Measurements from ENCODE around the gene ACTN1. TPM values are rescaled to one million over a fixed set of nuclear protein-coding genes. Genes with fewer than 3 reads are reported as not detected.
"Not testable (repeated sequence)": the region's sequence is repeated elsewhere in the genome, so short reads cannot be mapped to it uniquely, and the experiment has no call there.

Gene ACTN1
- total RNA-seq, 4 donors from 2014 or later: 958 to 2,110 (median 1,439) TPM

DNA sequence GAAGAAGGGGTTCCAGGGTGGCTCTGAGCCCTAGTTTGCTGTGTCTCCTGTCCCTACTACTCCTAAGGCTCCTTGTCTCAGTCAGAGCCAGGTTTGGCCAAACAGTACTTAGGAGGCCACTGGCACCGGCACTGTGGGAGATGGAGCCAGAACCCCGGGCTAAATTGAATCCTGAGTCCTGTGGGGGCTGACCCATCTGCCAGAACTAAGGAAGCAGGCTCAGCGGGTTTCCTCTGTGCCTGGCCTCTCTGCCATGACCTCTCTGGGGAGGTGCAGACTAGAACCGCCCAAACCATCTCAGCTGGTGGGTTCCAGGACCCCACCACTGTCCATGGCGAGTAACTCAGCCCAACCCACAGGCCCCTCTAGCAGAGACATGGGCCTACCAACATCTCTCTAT lies 5.5 kb downstream of the ACTN1 start:
- H3K27me3 ChIP-seq: no peaks in the 10 kb centered on the region
- peak overlapping the region in 3 of 4 donors; percentile 4 to 79 (median 76) for H3K4me3 ChIP-seq
- no peak for TF ChIP-seq POLR2AphosphoS5 (IDR thresholded peaks at IDR 0.05)
- no peak for TF ChIP-seq CTCF (IDR thresholded peaks at IDR 0.05)
- no peak for TF ChIP-seq EP300 (IDR thresholded peaks at IDR 0.05)
- no peak for TF ChIP-seq POLR2A (IDR thresholded peaks at IDR 0.05; ENCODE audit: low read depth)
- H3K9me3 ChIP-seq: no peaks in the 10 kb centered on the region
- H3K36me3 ChIP-seq: peaks cover 0 to 39% (median 28%) of the 10 kb centered on the region in 4 donors
- no peak for DNase-seq (ENCODE audit: extremely low spot score)
- intact Hi-C loops (cut with DNase I): loop anchor here (10.0 kb wide), 1 partner anchor 59 kb away; no protein-coding TSS in a partner anchor
- peaks cover 71 to 92% (median 88%) of the 10 kb centered on the region in 4 donors for H3K4me1 ChIP-seq
- 76% methylated on average over 3 of the region's 5 CpGs for WGBS
- peak overlapping the region; percentile 97 to 100 (median 98) for H3K27ac ChIP-seq (replicated peaks in 1 of 4)

- peaks cover 0 to 39% (median 28%) of the 10 kb centered on the region in 4 donors for H3K36me3 ChIP-seq
- not testable (repeated sequence) for H3K9me3 ChIP-seq; DNase-seq (ENCODE audit: extremely low spot score); H3K27me3 ChIP-seq
- H3K27ac ChIP-seq (replicated peaks in 1 of 4): peak overlapping the region; percentile 97 to 100 (median 98)
- intact Hi-C loops (cut with DNase I): loop anchor here (10.0 kb wide), 1 partner anchor 58 kb away; no protein-coding TSS in a partner anchor
- H3K4me1 ChIP-seq: peaks cover 75 to 97% (median 92%) of the 10 kb centered on the region in 4 donors
- peak overlapping the region in 2 of 4 donors; percentile 14 to 79 for H3K4me3 ChIP-seq
- WGBS: 68% methylated on average over 6 of the region's 6 CpGs
- TF ChIP-seq POLR2AphosphoS5 (IDR thresholded peaks at IDR 0.05): peak in 1 of 2 donors; percentile 10
Observed at GRCh38 chr14:68973219-68973565, 5.9 kb downstream of the ACTN1 start.

DNA sequence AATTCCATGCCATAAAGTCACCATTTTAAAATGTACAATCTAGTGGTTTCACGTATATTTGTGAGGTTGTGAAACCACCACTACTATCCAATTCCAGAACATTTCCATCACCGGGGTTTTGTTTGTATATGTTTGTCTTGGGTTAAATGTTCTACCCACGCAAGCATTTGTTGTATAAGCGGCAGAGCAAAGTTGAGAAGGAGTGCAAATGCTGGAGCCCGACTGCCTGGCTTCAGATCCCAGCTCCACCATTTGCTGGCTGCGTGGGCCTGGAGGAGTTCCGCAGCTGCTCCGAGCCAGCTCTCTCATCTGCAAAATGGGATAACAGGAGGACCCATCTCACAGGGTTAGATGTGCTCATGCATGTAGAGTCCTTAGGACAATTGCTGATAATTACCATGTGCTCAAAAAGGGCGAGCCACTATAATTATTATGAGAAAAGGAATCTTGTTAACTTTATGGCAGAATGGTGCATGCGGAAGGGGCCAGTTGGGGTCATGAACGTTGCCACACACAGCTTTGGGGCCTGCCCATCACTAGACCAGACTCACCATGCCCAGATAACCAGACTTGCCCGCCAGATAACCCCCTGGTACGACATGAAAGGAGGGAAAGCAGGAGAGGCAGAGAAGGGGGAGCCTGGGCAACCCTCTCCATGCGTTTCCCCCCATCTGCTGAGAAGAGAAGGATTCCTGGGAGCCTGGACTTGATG lies 6.4 kb downstream of the ACTN1 start:
- 57% methylated on average over 13 of the region's 14 CpGs for WGBS
- peak overlapping the region in 2 of 4 donors; percentile 14 to 79 for H3K4me3 ChIP-seq
- H3K9me3 ChIP-seq: no peaks in the 10 kb centered on the region
- H3K27ac ChIP-seq (replicated peaks in 1 of 4): peak overlapping the region; percentile 97 to 100 (median 98)
- TF ChIP-seq POLR2A (IDR thresholded peaks at IDR 0.05; ENCODE audit: low read depth): no peak
- peak in 1 of 2 donors; percentile 52 for TF ChIP-seq POLR2AphosphoS5 (IDR thresholded peaks at IDR 0.05)
- H3K36me3 ChIP-seq: peaks cover 0 to 39% (median 28%) of the 10 kb centered on the region in 4 donors
- peaks cover 80 to 100% (median 97%) of the 10 kb centered on the region in 4 donors for H3K4me1 ChIP-seq
- H3K27me3 ChIP-seq: no peaks in the 10 kb centered on the region
- no peak for DNase-seq (ENCODE audit: extremely low spot score)
- intact Hi-C loops (cut with DNase I): loop anchor here (10.0 kb wide), 1 partner anchor 58 kb away; no protein-coding TSS in a partner anchor

- H3K27ac ChIP-seq (replicated peaks in 1 of 4): peak overlapping the region; percentile 97 to 100 (median 98)
- peaks cover 0 to 39% (median 28%) of the 10 kb centered on the region in 4 donors for H3K36me3 ChIP-seq
- no peak for TF ChIP-seq EP300 (IDR thresholded peaks at IDR 0.05)
- peak in 1 of 2 donors; percentile 62 for TF ChIP-seq POLR2AphosphoS5 (IDR thresholded peaks at IDR 0.05)
- no peaks in the 10 kb centered on the region for H3K9me3 ChIP-seq
- 57% methylated on average over 9 of the region's 9 CpGs for WGBS
- peak overlapping the region in 3 of 4 donors; percentile 2 to 22 (median 3) for H3K4me3 ChIP-seq
- DNase-seq (ENCODE audit: extremely low spot score): no peak
- intact Hi-C loops (cut with DNase I): loop anchor here (10.0 kb wide), 1 partner anchor 57 kb away; no protein-coding TSS in a partner anchor
- H3K27me3 ChIP-seq: no peaks in the 10 kb centered on the region
- H3K4me1 ChIP-seq: peaks cover 82 to 100% (median 100%) of the 10 kb centered on the region in 4 donors
Observed at GRCh38 chr14:68971411-68972035, 7.6 kb downstream of the ACTN1 start.

DNA sequence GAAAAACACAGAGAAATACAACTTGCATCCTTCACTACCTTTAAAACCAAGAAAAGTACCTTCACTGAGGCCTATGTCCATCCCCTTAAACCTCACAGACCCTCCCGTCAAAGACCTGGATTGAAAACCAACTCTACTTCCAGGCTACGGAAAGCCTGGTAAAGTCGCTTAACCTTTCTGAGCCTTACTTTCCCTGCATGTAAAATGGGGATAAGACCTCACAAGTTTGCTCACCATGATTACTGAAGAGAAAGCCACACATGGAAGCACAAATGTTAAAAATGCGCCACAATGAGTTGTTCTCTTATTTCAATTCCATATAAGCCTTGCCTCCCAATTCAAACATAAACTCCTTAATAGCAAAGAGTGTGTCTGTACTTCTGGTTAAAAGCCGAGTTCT lies 8.4 kb downstream of the ACTN1 start:
- Histone ChIP-seq H3K4me1 (peaks cover 82 to 100% (median 100%) of the 10 kb centered on the region in 4 donors), H3K27me3 (no peaks in the 10 kb centered on the region), H3K36me3 (peaks cover 0 to 39% (median 28%) of the 10 kb centered on the region in 4 donors), H3K9me3 (no peaks in the 10 kb centered on the region), H3K27ac (replicated peaks in 1 of 4) (peak overlapping the region; percentile 97 to 100 (median 98)), H3K4me3 (peak overlapping the region in 3 of 4 donors; percentile 0 to 22 (median 10))
- DNase-seq (ENCODE audit: extremely low spot score): no peak
- TF ChIP-seq POLR2AphosphoS5 (IDR thresholded peaks at IDR 0.05) (no peak), EP300 (IDR thresholded peaks at IDR 0.05) (no peak), CTCF (IDR thresholded peaks at IDR 0.05) (no peak), POLR2A (IDR thresholded peaks at IDR 0.05; ENCODE audit: low read depth) (no peak)
- intact Hi-C loops (cut with DNase I): loop anchor here (10.0 kb wide), 1 partner anchor 56 kb away; no protein-coding TSS in a partner anchor
- WGBS: 55% methylated on average over 5 of the region's 5 CpGs

All from esophagus muscularis mucosa (tissue), 4 donors.